HTR-8/SVneo (cell line): ENCODE results near the gene CLK1.
"Not testable (repeated sequence)": the region's sequence is repeated elsewhere in the genome, so short reads cannot be mapped to it uniquely, and the experiment has no call there.

ENCODE experiments used
- DNase-seq: peaks from one replicate; pipeline ENCODE4 v3.0.0; 2011; ENCODE audit warnings: low spot score, mixed read lengths; ENCODE audit not compliant: insufficient read length
- FAIRE-seq: peaks from 2 replicates; lab custom pipeline; 2011; peaks lifted over from hg19 to GRCh38; lab: Jason Lieb, UNC

CLK1 gene

GRCh38 chr2:200864176-200865034, at the start of gene CLK1:
TSS of gene CLK1 (minus strand) at chr2:200864658. CDS start at chr2:200861862, 2,796 bp downstream.
- FAIRE-seq (peak; percentile 92), DNase-seq (peak; percentile 93)

GRCh38 chr2:200913654-200914053, 49.2 kb upstream of the CLK1 start:
- FAIRE-seq, result no peak
- DNase-seq, result peak; percentile 10

- no peak for FAIRE-seq
- no peak for DNase-seq
Observed at GRCh38 chr2:200909958-200910357, 45.5 kb upstream of the CLK1 start.

- FAIRE-seq, result no peak
- DNase-seq, result peak; percentile 63
Observed at GRCh38 chr2:200905618-200906296, 41.3 kb upstream of the CLK1 start.

- DNase-seq (peak; percentile 89), FAIRE-seq (peak; percentile 69)
Observed at GRCh38 chr2:200901459-200902072, 37.1 kb upstream of the CLK1 start.

GRCh38 chr2:200899482-200899881, 35.0 kb upstream of the CLK1 start:
- DNase-seq (no peak), FAIRE-seq (no peak)

GRCh38 chr2:200888704-200889625, 24.5 kb upstream of the CLK1 start, which contains the start of the genes NIF3L1 and PPIL3:
TSS of gene NIF3L1 (plus strand) at chr2:200889371. CDS start at chr2:200891944, 2,573 bp downstream.
TSS of gene PPIL3 (minus strand) at chr2:200889077. CDS start at chr2:200887615, 1,462 bp downstream.
- FAIRE-seq (peak; percentile 76), DNase-seq (peak; percentile 95)

- FAIRE-seq, DNase-seq: not testable (repeated sequence)
Observed at GRCh38 chr2:200881715-200882249, 17.3 kb upstream of the CLK1 start.

- DNase-seq (no peak), FAIRE-seq (no peak)
Observed at GRCh38 chr2:200878289-200878880, 13.9 kb upstream of the CLK1 start.

- FAIRE-seq, result no peak
- DNase-seq, result no peak
Observed at GRCh38 chr2:200877443-200877842, 13.0 kb upstream of the CLK1 start.

GRCh38 chr2:200873560-200873959, 9.1 kb upstream of the CLK1 start:
- FAIRE-seq (no peak), DNase-seq (no peak)

GRCh38 chr2:200871151-200871550, 6.7 kb upstream of the CLK1 start:
- no peak for DNase-seq
- no peak for FAIRE-seq

GRCh38 chr2:200869014-200869413, 4.6 kb upstream of the CLK1 start:
- DNase-seq, result no peak
- FAIRE-seq, result no peak

GRCh38 chr2:200863782-200864175, 679 bp downstream of the CLK1 start:
- no peak for DNase-seq
- FAIRE-seq, result no peak

- DNase-seq (no peak), FAIRE-seq (no peak)
Observed at GRCh38 chr2:200862532-200863000, 1.9 kb downstream of the CLK1 start.

GRCh38 chr2:200861617-200862155, 2.8 kb downstream of the CLK1 start:
- DNase-seq (no peak), FAIRE-seq (no peak)

GRCh38 chr2:200860092-200860795, 4.2 kb downstream of the CLK1 start:
- no peak for DNase-seq
- no peak for FAIRE-seq

GRCh38 chr2:200856806-200857205, 7.7 kb downstream of the CLK1 start:
- FAIRE-seq, result no peak

More at GRCh38 chr2:200856806-200857205, 7.7 kb downstream of the CLK1 start:
- no peak for DNase-seq
